MM.1S (cell line): ENCODE data around the gene KSR1.

ENCODE experiments used
- DNase-seq: peaks from one replicate; pipeline ENCODE4 v3.0.0-alpha.2; 2015
- H2AFZ ChIP-seq: fragments of 300-600 bp; sonication (generic); 2 replicates; pipeline ENCODE4 v1.6.0; 2016; ENCODE audit warnings: antibody characterized with exemption, low read length
- H3F3A ChIP-seq: fragments of 300-600 bp; sonication (generic); 2 replicates; pipeline ENCODE4 v1.6.1; 2016; ENCODE audit warnings: mild to moderate bottlenecking, antibody characterized with exemption, low read length, moderate library complexity, mixed read lengths; ENCODE audit not compliant: insufficient read depth
- H3K27ac ChIP-seq: fragments of 300-600 bp; sonication (generic); 2 replicates; pipeline ENCODE4 v1.5.1; 2016; ENCODE audit warnings: mild to moderate bottlenecking, low read length
- H3K27me3 ChIP-seq: fragments of 300-600 bp; sonication (generic); replicated peaks from 2 replicates; pipeline ENCODE4 v1.6.0; 2016; ENCODE audit warnings: low read length; ENCODE audit not compliant: insufficient read depth
- H3K36me3 ChIP-seq: fragments of 300-600 bp; sonication (generic); replicated peaks from 2 replicates; pipeline ENCODE4 v1.6.1; 2016; ENCODE audit warnings: mild to moderate bottlenecking, low read length, mixed read lengths; ENCODE audit not compliant: insufficient read depth
- H3K4me1 ChIP-seq: fragments of 300-600 bp; sonication (generic); 2 replicates; pipeline ENCODE4 v1.6.1; 2016; ENCODE audit warnings: low read length, mixed read lengths
- H3K4me2 ChIP-seq: fragments of 300-600 bp; sonication (generic); 2 replicates; pipeline ENCODE4 v1.6.0; 2016; ENCODE audit warnings: low read depth, low read length
- H3K4me3 ChIP-seq: fragments of 300-600 bp; sonication (generic); 2 replicates; pipeline ENCODE4 v1.5.1; 2016; ENCODE audit warnings: low read length, mixed read lengths
- H3K79me2 ChIP-seq: fragments of 300-600 bp; sonication (generic); 2 replicates; pipeline ENCODE4 v1.6.1; 2016; ENCODE audit warnings: mixed run types, low read length, mixed read lengths
- H3K9ac ChIP-seq: fragments of 300-600 bp; sonication (generic); 2 replicates; pipeline ENCODE4 v1.6.1; 2016; ENCODE audit warnings: low read length, mixed read lengths
- H3K9me2 ChIP-seq: fragments of 300-600 bp; sonication (generic); replicated peaks from 2 replicates; pipeline ENCODE4 v1.6.1; 2016; ENCODE audit warnings: mild to moderate bottlenecking, low read length, mixed read lengths; ENCODE audit not compliant: insufficient read depth
- H3K9me3 ChIP-seq: fragments of 300-600 bp; sonication (generic); replicated peaks from 2 replicates; pipeline ENCODE4 v1.6.1; 2016; ENCODE audit warnings: mild to moderate bottlenecking, low read length, mixed read lengths; ENCODE audit not compliant: insufficient read depth
- H4K20me1 ChIP-seq: fragments of 300-600 bp; sonication (generic); 2 replicates; pipeline ENCODE4 v1.6.1; 2016; ENCODE audit warnings: mild to moderate bottlenecking, low read length, moderate library complexity, mixed read lengths; ENCODE audit not compliant: insufficient read depth
- EZH2 ChIP-seq: fragments of 300-600 bp; sonication (generic); optimal IDR thresholded peaks from 2 replicates; pipeline ENCODE3; 2017; ENCODE audit warnings: low read depth, mild to moderate bottlenecking, antibody characterized with exemption, low read length, mixed read lengths
- EZH2phosphoT487 ChIP-seq: fragments of 300-600 bp; sonication (generic); IDR thresholded peaks from 2 replicates; pipeline ENCODE4 v1.6.1; 2018; ENCODE audit warnings: antibody characterized with exemption, low read length
- TF ChIP-seq, protein P1 (sequence below): fragments of 300-600 bp; sonication (generic); IDR thresholded peaks from 2 replicates; pipeline ENCODE4 v1.5.1; 2016; ENCODE audit warnings: antibody characterized with exemption, low read length, mixed read lengths

KSR1 gene

GRCh38 chr17:27553019-27553511, 96.8 kb downstream of the KSR1 start:
- Histone ChIP-seq H3K4me2 (no peak overlapping the region), H3K27ac (no peak overlapping the region), H3K27me3 (peaks cover 5% of the 10 kb centered on the region; the same call in 1 of the 2 replicates), H3K36me3 (no peaks in the 10 kb centered on the region), H3K9ac (no peak overlapping the region), H3F3A (no peaks in the 10 kb centered on the region), H2AFZ (no peak overlapping the region), H3K9me3 (no peaks in the 10 kb centered on the region), H3K4me1 (no peaks in the 10 kb centered on the region), H3K4me3 (no peak overlapping the region), H3K9me2 (no peaks in the 10 kb centered on the region), H3K79me2 (no peaks in the 10 kb centered on the region), H4K20me1 (no peaks in the 10 kb centered on the region)
- TF ChIP-seq EZH2phosphoT487 (no peak), EZH2 (no peak)
- TF ChIP-seq, protein P1, sequence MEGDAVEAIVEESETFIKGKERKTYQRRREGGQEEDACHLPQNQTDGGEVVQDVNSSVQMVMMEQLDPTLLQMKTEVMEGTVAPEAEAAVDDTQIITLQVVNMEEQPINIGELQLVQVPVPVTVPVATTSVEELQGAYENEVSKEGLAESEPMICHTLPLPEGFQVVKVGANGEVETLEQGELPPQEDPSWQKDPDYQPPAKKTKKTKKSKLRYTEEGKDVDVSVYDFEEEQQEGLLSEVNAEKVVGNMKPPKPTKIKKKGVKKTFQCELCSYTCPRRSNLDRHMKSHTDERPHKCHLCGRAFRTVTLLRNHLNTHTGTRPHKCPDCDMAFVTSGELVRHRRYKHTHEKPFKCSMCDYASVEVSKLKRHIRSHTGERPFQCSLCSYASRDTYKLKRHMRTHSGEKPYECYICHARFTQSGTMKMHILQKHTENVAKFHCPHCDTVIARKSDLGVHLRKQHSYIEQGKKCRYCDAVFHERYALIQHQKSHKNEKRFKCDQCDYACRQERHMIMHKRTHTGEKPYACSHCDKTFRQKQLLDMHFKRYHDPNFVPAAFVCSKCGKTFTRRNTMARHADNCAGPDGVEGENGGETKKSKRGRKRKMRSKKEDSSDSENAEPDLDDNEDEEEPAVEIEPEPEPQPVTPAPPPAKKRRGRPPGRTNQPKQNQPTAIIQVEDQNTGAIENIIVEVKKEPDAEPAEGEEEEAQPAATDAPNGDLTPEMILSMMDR: no peak
- no peak for DNase-seq

DNA sequence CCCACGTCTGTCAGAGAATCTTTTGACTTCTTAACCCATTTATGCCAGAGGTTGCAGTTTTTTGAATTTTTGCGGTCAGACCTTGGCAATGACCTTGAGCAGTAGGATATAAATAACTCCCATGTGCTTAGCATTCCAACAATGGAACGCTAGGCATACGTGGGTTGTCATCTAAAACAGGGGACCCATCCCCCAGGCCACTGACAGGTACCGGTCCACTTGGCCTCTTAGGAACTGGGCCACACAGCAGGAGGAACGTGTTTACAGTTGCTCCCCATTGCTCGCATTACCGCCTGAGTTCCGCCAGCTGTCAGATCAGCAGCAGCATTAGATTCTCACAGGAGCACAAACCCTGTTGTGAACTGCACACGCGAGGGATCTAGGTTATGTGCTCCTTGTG, 97.9 kb downstream of the KSR1 start:
- H3K9me2 ChIP-seq: no peaks in the 10 kb centered on the region
- H3K4me1 ChIP-seq: no peaks in the 10 kb centered on the region
- H2AFZ ChIP-seq: no peak overlapping the region
- H3K27me3 ChIP-seq: no peaks in the 10 kb centered on the region
- no peak for DNase-seq
- H3K27ac ChIP-seq: no peak overlapping the region
- H3K9ac ChIP-seq: no peak overlapping the region
- TF ChIP-seq EZH2phosphoT487: no peak
- TF ChIP-seq EZH2: no peak
- TF ChIP-seq, protein P1: no peak
- no peaks in the 10 kb centered on the region for H3F3A ChIP-seq
- H3K4me2 ChIP-seq: no peak overlapping the region
- H3K36me3 ChIP-seq: no peaks in the 10 kb centered on the region
- no peaks in the 10 kb centered on the region for H3K79me2 ChIP-seq
- H4K20me1 ChIP-seq: no peaks in the 10 kb centered on the region
- H3K4me3 ChIP-seq: no peak overlapping the region
- H3K9me3 ChIP-seq: no peaks in the 10 kb centered on the region

DNA sequence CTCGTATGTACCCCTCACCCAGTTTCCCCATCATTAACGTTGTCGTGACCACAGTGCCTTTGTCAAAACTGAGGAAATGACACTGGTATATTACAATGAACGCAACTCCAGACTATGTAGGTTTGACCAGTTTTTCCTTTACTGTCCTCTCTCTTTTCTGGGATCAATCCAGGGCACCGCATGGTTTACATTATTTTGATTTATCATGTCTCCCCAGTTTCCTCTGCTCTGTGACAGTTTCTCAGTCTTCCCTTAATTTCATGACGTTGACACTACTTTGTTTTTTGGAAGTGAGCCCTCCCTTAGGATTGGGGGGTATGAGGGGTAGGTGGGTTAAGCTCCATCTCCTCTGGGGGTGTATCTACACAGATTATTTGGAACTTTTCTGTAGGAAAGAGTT, 98.7 kb downstream of the KSR1 start:
- H3K4me3 ChIP-seq: no peak overlapping the region
- H3K36me3 ChIP-seq: no peaks in the 10 kb centered on the region
- H4K20me1 ChIP-seq: no peaks in the 10 kb centered on the region
- H3K9me2 ChIP-seq: no peaks in the 10 kb centered on the region
- H3K9ac ChIP-seq: no peak overlapping the region
- no peak for DNase-seq
- no peaks in the 10 kb centered on the region for H3F3A ChIP-seq
- no peaks in the 10 kb centered on the region for H3K79me2 ChIP-seq
- H3K4me2 ChIP-seq: no peak overlapping the region
- H3K4me1 ChIP-seq: no peaks in the 10 kb centered on the region
- no peak overlapping the region for H2AFZ ChIP-seq
- no peaks in the 10 kb centered on the region for H3K9me3 ChIP-seq
- H3K27me3 ChIP-seq: no peaks in the 10 kb centered on the region
- no peak for TF ChIP-seq EZH2phosphoT487
- no peak for TF ChIP-seq EZH2
- TF ChIP-seq, protein P1: no peak
- no peak overlapping the region for H3K27ac ChIP-seq
